Measurements from ENCODE around the gene KLK1. TPM values are rescaled to one million over a fixed set of nuclear protein-coding genes. Genes with fewer than 3 reads are reported as not detected.
"Not testable (repeated sequence)": the region's sequence is repeated elsewhere in the genome, so short reads cannot be mapped to it uniquely, and the experiment has no call there.

The KLK1 gene
- total RNA-seq, 1 experiment from 2014 or later: not detected

DNA sequence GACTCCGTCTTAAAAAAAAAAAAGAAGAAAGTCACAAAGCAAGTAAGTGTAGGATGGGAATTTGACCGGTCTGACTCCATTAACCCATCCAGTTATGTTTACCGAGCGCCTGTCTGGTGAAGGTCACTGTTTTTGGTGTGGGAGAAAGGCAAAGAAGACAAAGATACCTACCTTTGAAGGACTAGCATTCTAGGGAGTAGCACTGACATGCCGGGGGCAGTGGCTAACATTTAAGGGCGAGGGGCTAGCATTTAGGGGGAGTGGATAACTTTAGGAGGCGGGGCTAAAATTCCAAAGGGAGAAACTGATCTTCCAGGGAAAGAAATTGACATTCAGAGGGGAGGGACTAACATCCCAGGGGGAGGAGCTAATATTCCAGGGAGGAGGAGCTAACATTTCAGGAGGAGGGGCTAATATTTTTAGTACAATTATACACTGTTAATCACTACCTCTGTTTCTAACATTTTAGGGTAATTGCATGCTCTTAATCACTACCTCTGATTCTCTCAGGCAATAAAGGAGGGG lies 44.6 kb downstream of the KLK1 start:
- no peak for DNase-seq (ENCODE audit: low read depth)
- in situ Hi-C loops (cut with HindIII; ENCODE audit: low pct_unique_long_range_greater_than_20kb, low sequenced_read_pairs): no loop called here

DNA sequence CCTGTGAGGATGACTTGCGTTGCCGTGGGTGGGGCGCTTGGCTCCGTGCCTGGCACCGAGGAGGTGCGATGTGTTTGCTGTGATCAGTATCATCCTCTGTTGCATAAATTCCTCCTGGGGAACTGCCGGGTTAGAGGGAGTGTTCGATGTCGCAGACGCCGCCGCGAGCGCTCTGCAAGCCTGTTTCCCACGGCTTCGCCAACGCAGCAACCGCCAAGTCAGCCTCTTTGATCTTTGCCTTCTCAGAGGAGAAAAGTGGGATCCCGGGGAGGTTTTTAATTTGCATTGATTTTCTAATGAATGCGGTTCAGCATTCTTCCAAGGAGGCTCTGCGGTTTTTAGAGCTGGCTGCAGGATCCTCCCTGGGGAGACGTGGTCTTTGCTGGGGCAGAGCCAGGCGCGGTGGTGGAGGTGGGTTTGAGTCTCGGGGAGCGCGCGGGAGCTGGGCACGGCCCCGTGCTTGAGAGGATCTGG lies 45.7 kb downstream of the KLK1 start:
- DNase-seq (ENCODE audit: low read depth): no peak
- in situ Hi-C loops (cut with HindIII; ENCODE audit: low pct_unique_long_range_greater_than_20kb, low sequenced_read_pairs): no loop called here

DNA sequence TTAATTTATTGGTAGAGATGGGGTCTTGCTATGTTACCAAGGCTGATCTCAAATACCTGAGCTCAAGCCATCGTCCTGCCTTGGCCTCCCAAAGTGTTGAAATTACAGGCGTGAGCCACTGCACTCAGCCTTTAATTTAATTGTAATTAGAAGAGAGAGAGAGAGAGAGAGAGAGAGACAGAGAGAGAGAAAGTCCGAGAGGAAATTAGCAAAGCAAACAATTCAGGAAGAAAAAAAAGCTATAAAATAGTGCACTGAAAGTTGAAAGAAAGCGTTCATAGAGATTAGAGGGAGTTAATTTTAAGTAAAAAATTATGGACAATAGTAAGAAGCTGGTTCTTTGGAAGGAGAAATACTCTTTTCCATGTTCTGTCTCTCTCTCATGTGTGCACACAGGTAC lies 46.3 kb downstream of the KLK1 start:
- no peak for DNase-seq (ENCODE audit: low read depth)
- in situ Hi-C loops (cut with HindIII; ENCODE audit: low pct_unique_long_range_greater_than_20kb, low sequenced_read_pairs): no loop called here

DNA sequence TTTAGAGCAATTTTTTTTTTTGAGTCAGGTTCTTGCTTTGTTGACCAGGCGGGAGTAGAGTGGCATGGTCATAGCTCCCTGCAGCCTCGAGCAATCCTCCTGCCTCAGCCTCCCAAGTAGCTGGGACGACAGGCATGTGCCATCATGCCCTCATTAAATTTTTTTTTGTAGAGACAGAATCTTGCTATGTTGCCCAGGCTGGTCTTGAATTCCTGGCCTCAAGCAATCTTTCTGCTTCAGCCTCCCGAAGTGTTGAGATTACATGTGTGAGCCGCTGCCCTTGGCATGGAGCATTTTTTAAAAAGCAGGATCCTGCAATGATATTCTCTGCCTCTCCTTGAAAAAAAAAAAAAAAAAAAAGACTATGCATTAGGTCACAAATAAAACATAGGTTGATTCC lies 47.5 kb downstream of the KLK1 start:
- DNase-seq (ENCODE audit: low read depth): no peak
- in situ Hi-C loops (cut with HindIII; ENCODE audit: low pct_unique_long_range_greater_than_20kb, low sequenced_read_pairs): no loop called here

DNA sequence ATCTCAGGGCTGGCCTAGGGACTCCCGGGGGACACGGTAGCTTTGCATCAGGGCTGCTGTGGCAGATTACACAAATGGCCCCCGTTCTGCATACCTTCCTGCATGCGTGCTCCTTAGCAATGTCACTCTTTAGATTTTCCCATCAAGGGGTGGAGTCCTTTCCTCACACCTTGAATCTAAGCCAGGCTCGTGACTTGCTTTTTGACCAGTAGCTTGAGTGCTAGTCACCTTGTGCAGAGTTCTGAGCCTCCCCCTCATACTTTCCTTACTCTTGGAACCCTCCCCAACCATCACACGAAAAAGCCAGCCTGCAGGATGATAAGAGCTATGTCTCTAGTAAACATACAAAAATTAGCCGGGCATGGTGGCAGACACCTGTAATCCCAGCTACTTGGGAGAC lies 50.1 kb downstream of the KLK1 start:
- in situ Hi-C loops (cut with HindIII; ENCODE audit: low pct_unique_long_range_greater_than_20kb, low sequenced_read_pairs); DNase-seq (ENCODE audit: low read depth): not testable (repeated sequence)

DNA sequence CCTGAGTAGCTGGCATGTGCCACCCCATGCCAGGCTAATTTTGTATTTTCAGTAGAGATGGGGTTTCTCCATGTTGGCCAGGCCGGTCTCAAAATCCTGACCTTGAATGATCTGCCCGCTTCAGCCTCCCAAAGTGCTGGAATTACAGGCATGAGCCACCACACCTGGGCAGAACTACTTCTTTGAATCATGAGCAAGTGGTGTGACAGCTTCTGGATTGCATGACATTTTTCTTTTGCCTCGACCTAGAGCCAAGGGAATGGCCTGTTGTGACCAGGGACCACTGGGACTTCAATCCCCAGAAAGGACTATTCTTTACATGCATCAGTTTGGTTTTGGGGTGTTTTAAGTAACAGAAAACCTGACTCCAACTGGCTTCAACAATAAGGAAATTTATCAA lies 50.7 kb downstream of the KLK1 start:
- DNase-seq (ENCODE audit: low read depth); in situ Hi-C loops (cut with HindIII; ENCODE audit: low pct_unique_long_range_greater_than_20kb, low sequenced_read_pairs): not testable (repeated sequence)

DNA sequence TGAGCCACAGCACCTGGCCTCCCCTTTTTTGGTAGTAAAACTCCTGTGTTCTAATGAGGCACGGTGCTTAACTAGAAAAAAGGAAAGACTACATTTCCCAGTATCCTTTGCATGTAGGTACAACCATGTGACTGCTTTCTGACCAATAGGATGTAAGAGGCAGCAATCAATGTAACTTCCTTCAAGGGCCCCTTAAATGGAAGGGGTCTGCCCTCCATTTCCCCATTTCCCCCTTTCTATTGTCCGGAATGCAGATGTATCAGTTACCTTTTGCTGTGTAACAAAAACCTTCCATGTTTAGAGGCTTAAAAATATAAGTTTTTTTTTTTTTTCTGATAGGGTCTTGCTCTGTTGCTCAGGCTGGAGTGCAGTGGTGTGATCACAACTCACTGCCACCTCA lies 51.1 kb downstream of the KLK1 start:
- in situ Hi-C loops (cut with HindIII; ENCODE audit: low pct_unique_long_range_greater_than_20kb, low sequenced_read_pairs): no loop called here
- DNase-seq (ENCODE audit: low read depth): no peak

DNA sequence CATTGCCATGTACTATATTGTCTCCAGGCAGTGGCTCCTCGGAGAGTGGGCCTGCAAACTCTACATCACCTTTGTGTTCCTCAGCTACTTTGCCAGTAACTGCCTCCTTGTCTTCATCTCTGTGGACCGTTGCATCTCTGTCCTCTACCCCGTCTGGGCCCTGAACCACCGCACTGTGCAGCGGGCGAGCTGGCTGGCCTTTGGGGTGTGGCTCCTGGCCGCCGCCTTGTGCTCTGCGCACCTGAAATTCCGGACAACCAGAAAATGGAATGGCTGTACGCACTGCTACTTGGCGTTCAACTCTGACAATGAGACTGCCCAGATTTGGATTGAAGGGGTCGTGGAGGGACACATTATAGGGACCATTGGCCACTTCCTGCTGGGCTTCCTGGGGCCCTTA lies 52.7 kb downstream of the KLK1 start:
- DNase-seq (ENCODE audit: low read depth): no peak
- in situ Hi-C loops (cut with HindIII; ENCODE audit: low pct_unique_long_range_greater_than_20kb, low sequenced_read_pairs): no loop called here

DNA sequence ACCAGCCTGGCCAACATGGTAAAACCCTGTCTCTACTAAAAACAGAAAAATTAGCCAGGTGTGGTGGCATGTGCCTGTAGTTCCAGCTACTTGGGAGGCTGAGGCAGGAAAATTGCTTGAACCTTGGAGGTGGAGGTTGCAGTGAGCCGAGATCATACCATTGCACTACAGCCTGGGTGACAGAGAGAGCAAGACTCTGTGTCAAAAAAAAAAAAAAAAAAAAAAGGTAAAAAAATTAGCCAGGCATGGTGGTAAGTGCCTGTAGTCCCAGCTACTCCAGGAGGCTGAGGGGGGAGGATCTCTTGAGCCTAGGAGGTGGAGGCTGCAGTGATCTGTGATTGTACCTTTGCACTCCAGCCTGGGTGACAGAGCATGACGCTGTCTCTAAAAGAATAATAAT lies 53.4 kb downstream of the KLK1 start, which contains the start of gene GPR32:
TSS of gene GPR32 (plus strand) at position 301 of the 400 bp plus-strand sequence. CDS start 137 bp downstream, outside the sequence.
- in situ Hi-C loops (cut with HindIII; ENCODE audit: low pct_unique_long_range_greater_than_20kb, low sequenced_read_pairs); DNase-seq (ENCODE audit: low read depth): not testable (repeated sequence)

Other genes starting within 250 kb of the KLK1 start
- 0.14 and 0.26 TPM in 2 replicates for gene SYT3, start 183.9 kb downstream of the KLK1 start, total RNA-seq (2014; rRNA removed; shearing (Covaris generic); ENCODE audit: low replicate concordance)
- gene C19orf81, start 174.3 kb downstream of the KLK1 start, total RNA-seq (2014; rRNA removed; shearing (Covaris generic); ENCODE audit: low replicate concordance): 13.5 and 20.4 TPM in 2 replicates
- not detected in 2 replicates for gene SHANK1, start 104.0 kb downstream of the KLK1 start, total RNA-seq (2014; rRNA removed; shearing (Covaris generic); ENCODE audit: low replicate concordance)
- gene CLEC11A, start 100.4 kb downstream of the KLK1 start, total RNA-seq (2014; rRNA removed; shearing (Covaris generic); ENCODE audit: low replicate concordance): 2.0 and 6.1 TPM in 2 replicates
- not detected in 2 replicates for gene GPR32, start 53.3 kb downstream of the KLK1 start, total RNA-seq (2014; rRNA removed; shearing (Covaris generic); ENCODE audit: low replicate concordance)
- not detected in 2 replicates for gene ACP4, start 33.4 kb downstream of the KLK1 start, total RNA-seq (2014; rRNA removed; shearing (Covaris generic); ENCODE audit: low replicate concordance)
- not detected in 2 replicates for gene KLK15, start 9.8 kb upstream of the KLK1 start, total RNA-seq (2014; rRNA removed; shearing (Covaris generic); ENCODE audit: low replicate concordance)
- gene KLK3, start 31.1 kb upstream of the KLK1 start, total RNA-seq (2014; rRNA removed; shearing (Covaris generic); ENCODE audit: low replicate concordance): not detected in 2 replicates
- not detected in 2 replicates for gene KLK2, start 49.7 kb upstream of the KLK1 start, total RNA-seq (2014; rRNA removed; shearing (Covaris generic); ENCODE audit: low replicate concordance)
- not detected in 2 replicates for gene KLK4, start 87.6 kb upstream of the KLK1 start, total RNA-seq (2014; rRNA removed; shearing (Covaris generic); ENCODE audit: low replicate concordance)
- gene KLK5, start 129.3 kb upstream of the KLK1 start, total RNA-seq (2014; rRNA removed; shearing (Covaris generic); ENCODE audit: low replicate concordance): not detected in 2 replicates
- not detected in 2 replicates for gene KLK6, start 145.8 kb upstream of the KLK1 start, total RNA-seq (2014; rRNA removed; shearing (Covaris generic); ENCODE audit: low replicate concordance)
- not detected in 2 replicates for gene KLK7, start 160.1 kb upstream of the KLK1 start, total RNA-seq (2014; rRNA removed; shearing (Covaris generic); ENCODE audit: low replicate concordance)
- gene KLK8, start 177.8 kb upstream of the KLK1 start, total RNA-seq (2014; rRNA removed; shearing (Covaris generic); ENCODE audit: low replicate concordance): not detected in 2 replicates
- not detected in 2 replicates for gene KLK10, start 195.9 kb upstream of the KLK1 start, total RNA-seq (2014; rRNA removed; shearing (Covaris generic); ENCODE audit: low replicate concordance)
- gene KLK11, start 202.8 kb upstream of the KLK1 start, total RNA-seq (2014; rRNA removed; shearing (Covaris generic); ENCODE audit: low replicate concordance): not detected in 2 replicates
- not detected in 2 replicates for gene KLK12, start 211.2 kb upstream of the KLK1 start, total RNA-seq (2014; rRNA removed; shearing (Covaris generic); ENCODE audit: low replicate concordance)
- gene KLK13, start 241.3 kb upstream of the KLK1 start, total RNA-seq (2014; rRNA removed; shearing (Covaris generic); ENCODE audit: low replicate concordance): not detected in 2 replicates

All from Caki2 (cell line).